Measurements from ENCODE around the gene NPR3.

DNA sequence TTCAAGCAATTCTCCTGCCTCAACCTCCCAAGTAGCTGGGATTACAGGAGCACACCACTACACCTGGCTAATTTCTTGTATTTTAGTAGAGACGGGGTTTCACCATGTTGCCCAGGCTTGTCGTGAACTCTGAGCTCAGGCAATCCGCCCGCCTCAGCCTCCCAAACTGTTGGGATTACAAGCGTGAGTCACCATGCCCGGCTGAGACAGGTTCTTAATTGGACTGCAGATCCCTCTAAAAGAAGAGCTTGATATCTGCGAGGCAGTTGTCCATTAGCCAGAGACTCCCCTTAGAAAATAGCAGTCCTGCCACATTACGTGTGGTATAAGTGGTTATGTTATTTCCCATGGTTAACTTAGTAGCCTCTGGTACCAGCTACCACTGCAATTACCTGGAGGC is 46.6 kb upstream of the NPR3 start:
- no peak for TF ChIP-seq CTCF (IDR thresholded peaks at IDR 0.05)
- TF ChIP-seq POLR2AphosphoS5 (IDR thresholded peaks at IDR 0.05; ENCODE audit: low read depth, low read length): no peak
- TF ChIP-seq JUND (IDR thresholded peaks at IDR 0.05): no peak
- TF ChIP-seq EZH2phosphoT487 (IDR thresholded peaks at IDR 0.05; ENCODE audit: borderline replicate concordance, low read depth): no peak
- TF ChIP-seq YY1 (IDR thresholded peaks at IDR 0.05; ENCODE audit: low read depth): no peak
- TF ChIP-seq EP300 (IDR thresholded peaks at IDR 0.05; ENCODE audit: borderline replicate concordance in 1 of 2, low read depth in 1 of 2, low read length in 1 of 2): no peak
- TF ChIP-seq NFIC (IDR thresholded peaks at IDR 0.05; ENCODE audit: borderline replicate concordance): no peak
- TF ChIP-seq, protein P1, sequence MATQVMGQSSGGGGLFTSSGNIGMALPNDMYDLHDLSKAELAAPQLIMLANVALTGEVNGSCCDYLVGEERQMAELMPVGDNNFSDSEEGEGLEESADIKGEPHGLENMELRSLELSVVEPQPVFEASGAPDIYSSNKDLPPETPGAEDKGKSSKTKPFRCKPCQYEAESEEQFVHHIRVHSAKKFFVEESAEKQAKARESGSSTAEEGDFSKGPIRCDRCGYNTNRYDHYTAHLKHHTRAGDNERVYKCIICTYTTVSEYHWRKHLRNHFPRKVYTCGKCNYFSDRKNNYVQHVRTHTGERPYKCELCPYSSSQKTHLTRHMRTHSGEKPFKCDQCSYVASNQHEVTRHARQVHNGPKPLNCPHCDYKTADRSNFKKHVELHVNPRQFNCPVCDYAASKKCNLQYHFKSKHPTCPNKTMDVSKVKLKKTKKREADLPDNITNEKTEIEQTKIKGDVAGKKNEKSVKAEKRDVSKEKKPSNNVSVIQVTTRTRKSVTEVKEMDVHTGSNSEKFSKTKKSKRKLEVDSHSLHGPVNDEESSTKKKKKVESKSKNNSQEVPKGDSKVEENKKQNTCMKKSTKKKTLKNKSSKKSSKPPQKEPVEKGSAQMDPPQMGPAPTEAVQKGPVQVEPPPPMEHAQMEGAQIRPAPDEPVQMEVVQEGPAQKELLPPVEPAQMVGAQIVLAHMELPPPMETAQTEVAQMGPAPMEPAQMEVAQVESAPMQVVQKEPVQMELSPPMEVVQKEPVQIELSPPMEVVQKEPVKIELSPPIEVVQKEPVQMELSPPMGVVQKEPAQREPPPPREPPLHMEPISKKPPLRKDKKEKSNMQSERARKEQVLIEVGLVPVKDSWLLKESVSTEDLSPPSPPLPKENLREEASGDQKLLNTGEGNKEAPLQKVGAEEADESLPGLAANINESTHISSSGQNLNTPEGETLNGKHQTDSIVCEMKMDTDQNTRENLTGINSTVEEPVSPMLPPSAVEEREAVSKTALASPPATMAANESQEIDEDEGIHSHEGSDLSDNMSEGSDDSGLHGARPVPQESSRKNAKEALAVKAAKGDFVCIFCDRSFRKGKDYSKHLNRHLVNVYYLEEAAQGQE (IDR thresholded peaks at IDR 0.05; ENCODE audit: low read depth, low read length): no peak
- TF ChIP-seq RXRA (IDR thresholded peaks at IDR 0.05; ENCODE audit: borderline replicate concordance, low read depth): no peak
- no peak for TF ChIP-seq FOXJ3 (CRISPR knock-in tag; IDR thresholded peaks at IDR 0.05)
- TF ChIP-seq MAX (IDR thresholded peaks at IDR 0.05; ENCODE audit: low read depth): no peak
